Measurements from ENCODE around the gene KCTD16. TPM values are rescaled to one million over a fixed set of nuclear protein-coding genes. Genes with fewer than 3 reads are reported as not detected.

Gene KCTD16
- total RNA-seq, 1 experiment from 2014 or later = 0.64 TPM

DNA sequence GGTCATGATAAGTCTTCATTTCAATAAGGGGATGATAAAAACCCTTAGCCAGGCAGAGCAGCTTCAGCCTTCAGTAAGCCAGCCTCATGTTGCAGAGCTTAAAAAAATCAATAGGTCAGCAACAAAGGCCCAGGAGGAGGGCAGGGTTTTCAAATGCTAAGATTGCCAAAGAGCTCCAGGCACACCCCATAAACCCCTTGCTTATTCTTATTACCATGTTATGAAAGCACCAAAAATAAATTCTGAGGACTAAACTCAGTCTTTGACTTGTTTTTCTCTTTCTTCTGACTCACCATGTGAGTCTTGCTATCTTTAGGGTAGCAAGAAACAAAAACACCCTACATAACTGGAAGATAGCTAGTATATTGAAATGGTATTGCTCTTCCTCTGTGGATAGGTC lies 317.1 kb downstream of the KCTD16 start:
- RAD21 ChIA-PET (ENCODE audit: low non-redundant PET in 1 of 2, low total read pairs in 2 of 2, uncharacterized antibody in 2 of 2, unreplicated experiment in 2 of 2) = no interaction called here
- CTCF ChIA-PET = no interaction called here
- H3K27ac ChIP-seq (ENCODE audit: low read depth, low read length) = no peak overlapping the region
- ATAC-seq = no peak
- no peak for DNase-seq (ENCODE audit: low read depth, low spot score)
- intact Hi-C loops (cut with micrococcal nuclease) = no loop called here
- H3K9ac ChIP-seq (ENCODE audit: low read length) = no peak overlapping the region
- H4K20me1 ChIP-seq (ENCODE audit: insufficient read depth) = no peaks in the 10 kb centered on the region
- H2AFZ ChIP-seq (ENCODE audit: low read depth, low read length, poor library complexity, severe bottlenecking) = no peak overlapping the region
- no peaks in the 10 kb centered on the region for H3K9me3 ChIP-seq (ENCODE audit: control insufficient read depth in 1 of 2, insufficient read depth in 1 of 2, low read depth in 1 of 2, low read length in 2 of 2)
- no peak overlapping the region for H3K4me2 ChIP-seq (ENCODE audit: low read length)
- H3K4me1 ChIP-seq (ENCODE audit: control insufficient read depth in 1 of 2, insufficient read depth in 2 of 2, low read length in 2 of 2) = no peaks in the 10 kb centered on the region
- POLR2A ChIA-PET = no interaction called here
- H3K79me2 ChIP-seq (ENCODE audit: insufficient read depth, low read length) = no peaks in the 10 kb centered on the region
- peaks cover 11% of the 10 kb centered on the region; the same call in 1 of the 2 replicates for H3K27me3 ChIP-seq (ENCODE audit: insufficient read depth, low read length)
- no peaks in the 10 kb centered on the region for H3K9me2 ChIP-seq (ENCODE audit: insufficient read depth)
- H3K36me3 ChIP-seq (ENCODE audit: control insufficient read depth in 1 of 2, insufficient read depth in 2 of 2, low read length in 2 of 2) = no peaks in the 10 kb centered on the region
- no peak overlapping the region for H3K4me3 ChIP-seq (replicated peaks in 1 of 2; ENCODE audit: low read depth in 1 of 2, low read length in 2 of 2)
- BruUV-seq (replicated peaks) = no TSS peak
- no peak for TF ChIP-seq ZNF274 (IDR thresholded peaks at IDR 0.05; ENCODE audit: low read depth, low read length)
- TF ChIP-seq, protein P1, sequence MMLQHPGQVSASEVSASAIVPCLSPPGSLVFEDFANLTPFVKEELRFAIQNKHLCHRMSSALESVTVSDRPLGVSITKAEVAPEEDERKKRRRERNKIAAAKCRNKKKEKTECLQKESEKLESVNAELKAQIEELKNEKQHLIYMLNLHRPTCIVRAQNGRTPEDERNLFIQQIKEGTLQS (IDR thresholded peaks at IDR 0.05) = no peak
- TF ChIP-seq, protein P2, sequence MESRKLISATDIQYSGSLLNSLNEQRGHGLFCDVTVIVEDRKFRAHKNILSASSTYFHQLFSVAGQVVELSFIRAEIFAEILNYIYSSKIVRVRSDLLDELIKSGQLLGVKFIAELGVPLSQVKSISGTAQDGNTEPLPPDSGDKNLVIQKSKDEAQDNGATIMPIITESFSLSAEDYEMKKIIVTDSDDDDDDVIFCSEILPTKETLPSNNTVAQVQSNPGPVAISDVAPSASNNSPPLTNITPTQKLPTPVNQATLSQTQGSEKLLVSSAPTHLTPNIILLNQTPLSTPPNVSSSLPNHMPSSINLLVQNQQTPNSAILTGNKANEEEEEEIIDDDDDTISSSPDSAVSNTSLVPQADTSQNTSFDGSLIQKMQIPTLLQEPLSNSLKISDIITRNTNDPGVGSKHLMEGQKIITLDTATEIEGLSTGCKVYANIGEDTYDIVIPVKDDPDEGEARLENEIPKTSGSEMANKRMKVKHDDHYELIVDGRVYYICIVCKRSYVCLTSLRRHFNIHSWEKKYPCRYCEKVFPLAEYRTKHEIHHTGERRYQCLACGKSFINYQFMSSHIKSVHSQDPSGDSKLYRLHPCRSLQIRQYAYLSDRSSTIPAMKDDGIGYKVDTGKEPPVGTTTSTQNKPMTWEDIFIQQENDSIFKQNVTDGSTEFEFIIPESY (IDR thresholded peaks at IDR 0.05; ENCODE audit: extremely low read depth, insufficient replicate concordance, low read length) = no peak
- no peak for TF ChIP-seq EZH2phosphoT487 (IDR thresholded peaks at IDR 0.05; ENCODE audit: borderline replicate concordance)
- TF ChIP-seq ELF1 (IDR thresholded peaks at IDR 0.05; ENCODE audit: borderline replicate concordance, low read depth) = no peak

DNA sequence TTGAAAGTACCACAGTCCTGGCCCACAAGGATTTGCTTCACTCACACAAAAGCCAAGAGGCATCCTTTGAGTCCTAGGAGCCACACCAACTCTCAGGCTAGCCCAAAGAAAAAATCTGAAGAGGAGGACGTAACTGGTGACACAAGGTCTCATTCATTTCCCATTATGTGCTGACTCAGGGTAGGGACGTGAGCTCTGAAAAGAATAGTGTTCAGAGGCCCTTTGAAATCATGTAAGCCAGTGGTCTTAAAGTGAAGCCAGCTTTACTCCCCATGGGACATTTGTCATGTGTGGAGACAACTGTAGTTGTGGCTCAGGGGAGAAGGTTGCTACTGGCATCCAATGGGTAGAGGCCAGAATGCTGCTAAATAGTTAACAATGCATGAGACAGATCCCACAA lies 332.4 kb downstream of the KCTD16 start:
- RAD21 ChIA-PET (ENCODE audit: low non-redundant PET in 1 of 2, low total read pairs in 2 of 2, uncharacterized antibody in 2 of 2, unreplicated experiment in 2 of 2) = no interaction called here
- H3K27me3 ChIP-seq (ENCODE audit: insufficient read depth, low read length) = 0 out of 2 replicates have a peak, but pooled peaks cover 3% of the 10 kb centered on the region
- TF ChIP-seq POLR2AphosphoS5 (IDR thresholded peaks at IDR 0.05; ENCODE audit: low read depth, low read length) = no peak
- TF ChIP-seq RAD21 (IDR thresholded peaks at IDR 0.05; ENCODE audit: low read depth) = no peak
- TF ChIP-seq JUND (IDR thresholded peaks at IDR 0.05) = no peak
- TF ChIP-seq SRF (IDR thresholded peaks at IDR 0.05; ENCODE audit: low read depth) = no peak
- no peak for TF ChIP-seq YY1 (IDR thresholded peaks at IDR 0.05; ENCODE audit: extremely low read depth, insufficient replicate concordance, low read depth, low read length)
- TF ChIP-seq EZH2phosphoT487 (IDR thresholded peaks at IDR 0.05; ENCODE audit: borderline replicate concordance) = no peak
- no peak for TF ChIP-seq SIN3A (IDR thresholded peaks at IDR 0.05; ENCODE audit: low read depth)
- TF ChIP-seq, protein P1 (IDR thresholded peaks at IDR 0.05) = no peak
- TF ChIP-seq, protein P3, sequence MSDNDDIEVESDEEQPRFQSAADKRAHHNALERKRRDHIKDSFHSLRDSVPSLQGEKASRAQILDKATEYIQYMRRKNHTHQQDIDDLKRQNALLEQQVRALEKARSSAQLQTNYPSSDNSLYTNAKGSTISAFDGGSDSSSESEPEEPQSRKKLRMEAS (IDR thresholded peaks at IDR 0.05) = no peak
- TF ChIP-seq, protein P4, sequence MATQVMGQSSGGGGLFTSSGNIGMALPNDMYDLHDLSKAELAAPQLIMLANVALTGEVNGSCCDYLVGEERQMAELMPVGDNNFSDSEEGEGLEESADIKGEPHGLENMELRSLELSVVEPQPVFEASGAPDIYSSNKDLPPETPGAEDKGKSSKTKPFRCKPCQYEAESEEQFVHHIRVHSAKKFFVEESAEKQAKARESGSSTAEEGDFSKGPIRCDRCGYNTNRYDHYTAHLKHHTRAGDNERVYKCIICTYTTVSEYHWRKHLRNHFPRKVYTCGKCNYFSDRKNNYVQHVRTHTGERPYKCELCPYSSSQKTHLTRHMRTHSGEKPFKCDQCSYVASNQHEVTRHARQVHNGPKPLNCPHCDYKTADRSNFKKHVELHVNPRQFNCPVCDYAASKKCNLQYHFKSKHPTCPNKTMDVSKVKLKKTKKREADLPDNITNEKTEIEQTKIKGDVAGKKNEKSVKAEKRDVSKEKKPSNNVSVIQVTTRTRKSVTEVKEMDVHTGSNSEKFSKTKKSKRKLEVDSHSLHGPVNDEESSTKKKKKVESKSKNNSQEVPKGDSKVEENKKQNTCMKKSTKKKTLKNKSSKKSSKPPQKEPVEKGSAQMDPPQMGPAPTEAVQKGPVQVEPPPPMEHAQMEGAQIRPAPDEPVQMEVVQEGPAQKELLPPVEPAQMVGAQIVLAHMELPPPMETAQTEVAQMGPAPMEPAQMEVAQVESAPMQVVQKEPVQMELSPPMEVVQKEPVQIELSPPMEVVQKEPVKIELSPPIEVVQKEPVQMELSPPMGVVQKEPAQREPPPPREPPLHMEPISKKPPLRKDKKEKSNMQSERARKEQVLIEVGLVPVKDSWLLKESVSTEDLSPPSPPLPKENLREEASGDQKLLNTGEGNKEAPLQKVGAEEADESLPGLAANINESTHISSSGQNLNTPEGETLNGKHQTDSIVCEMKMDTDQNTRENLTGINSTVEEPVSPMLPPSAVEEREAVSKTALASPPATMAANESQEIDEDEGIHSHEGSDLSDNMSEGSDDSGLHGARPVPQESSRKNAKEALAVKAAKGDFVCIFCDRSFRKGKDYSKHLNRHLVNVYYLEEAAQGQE (IDR thresholded peaks at IDR 0.05; ENCODE audit: low read depth) = no peak
- TF ChIP-seq ELF1 (IDR thresholded peaks at IDR 0.05; ENCODE audit: borderline replicate concordance, low read depth) = no peak
- TF ChIP-seq CEBPB (IDR thresholded peaks at IDR 0.05; ENCODE audit: low read depth) = no peak
- TF ChIP-seq ZNF274 (IDR thresholded peaks at IDR 0.05; ENCODE audit: low read depth, low read length) = no peak
- TF ChIP-seq POLR2A (IDR thresholded peaks at IDR 0.05; ENCODE audit: borderline replicate concordance, extremely low read depth, insufficient read depth, insufficient read length) = no peak

More for the DNA sequence above, 332.4 kb downstream of the KCTD16 start:
- ATAC-seq (no peak), DNase-seq (ENCODE audit: low read depth, low spot score) (no peak)
- no peak overlapping the region for H3K27ac ChIP-seq (ENCODE audit: low read depth, low read length)
- H3K4me2 ChIP-seq (ENCODE audit: low read length) = no peak overlapping the region
- no peak overlapping the region for H3K9ac ChIP-seq (ENCODE audit: low read length)
- H4K20me1 ChIP-seq (ENCODE audit: insufficient read depth) = no peaks in the 10 kb centered on the region
- BruUV-seq (replicated peaks) = no TSS peak
- intact Hi-C loops (cut with micrococcal nuclease) = no loop called here
- H3K9me3 ChIP-seq (ENCODE audit: control insufficient read depth in 1 of 2, insufficient read depth in 1 of 2, low read depth in 1 of 2, low read length in 2 of 2) = no peaks in the 10 kb centered on the region
- no peaks in the 10 kb centered on the region for H3K9me2 ChIP-seq (ENCODE audit: insufficient read depth)
- POLR2A ChIA-PET = no interaction called here
- H3K4me1 ChIP-seq (ENCODE audit: control insufficient read depth in 1 of 2, insufficient read depth in 2 of 2, low read length in 2 of 2) = no peaks in the 10 kb centered on the region
- no peaks in the 10 kb centered on the region for H3K79me2 ChIP-seq (ENCODE audit: insufficient read depth, low read length)
- no peaks in the 10 kb centered on the region for H3K36me3 ChIP-seq (ENCODE audit: control insufficient read depth in 1 of 2, insufficient read depth in 2 of 2, low read length in 2 of 2)
- no peak overlapping the region for H3K4me3 ChIP-seq (replicated peaks in 1 of 2; ENCODE audit: low read depth in 1 of 2, low read length in 2 of 2)
- no peak overlapping the region for H2AFZ ChIP-seq (ENCODE audit: low read depth, low read length, poor library complexity, severe bottlenecking)
- CTCF ChIA-PET = no interaction called here

Measured in HCT116 (cell line).